HFF-Myc (cell line): ENCODE results near the gene BTRC.
"Not testable (repeated sequence)": the region's sequence is repeated elsewhere in the genome, so short reads cannot be mapped to it uniquely, and the experiment has no call there.

Experiments
- DNase-seq: peaks from one replicate; pipeline ENCODE4 v3.0.0-alpha.2; 2011; ENCODE audit warnings: low read depth; ENCODE audit errors: extremely low read depth
- H3K4me3 ChIP-seq: replicated peaks from 2 replicates; pipeline ENCODE4 v1.5.1; 2011; ENCODE audit warnings: low read depth, mild to moderate bottlenecking, control low read depth, low read length
- CTCF ChIP-seq: IDR thresholded peaks from 2 replicates; pipeline ENCODE4 v1.5.1; 2012; ENCODE audit warnings: mild to moderate bottlenecking, low read depth, low read length, control low read depth; ENCODE audit errors: missing control alignments

BTRC gene

GRCh38 chr10:101330631-101331225 lies 23.2 kb upstream of the BTRC start:
- no peak overlapping the region for H3K4me3 ChIP-seq
- TF ChIP-seq CTCF, result no peak
- DNase-seq, result no peak

GRCh38 chr10:101331956-101332355 lies 22.0 kb upstream of the BTRC start:
- no peak overlapping the region for H3K4me3 ChIP-seq
- no peak for TF ChIP-seq CTCF
- no peak for DNase-seq

GRCh38 chr10:101334259-101334658 lies 19.7 kb upstream of the BTRC start:
- not testable (repeated sequence) for H3K4me3 ChIP-seq, DNase-seq

GRCh38 chr10:101336382-101336781 lies 17.6 kb upstream of the BTRC start:
- H3K4me3 ChIP-seq, result no peak overlapping the region
- TF ChIP-seq CTCF, result no peak
- no peak for DNase-seq

- DNase-seq, result no peak
- no peak overlapping the region for H3K4me3 ChIP-seq
- TF ChIP-seq CTCF, result no peak
These were observed 16.1 kb upstream of the BTRC start for GRCh38 chr10:101337836-101338235.

- DNase-seq, result no peak
- H3K4me3 ChIP-seq, result no peak overlapping the region
- TF ChIP-seq CTCF, result no peak
These were observed 12.5 kb upstream of the BTRC start for GRCh38 chr10:101341438-101341837.

- no peak overlapping the region for H3K4me3 ChIP-seq
- no peak for DNase-seq
- TF ChIP-seq CTCF, result no peak
These were observed 7.8 kb upstream of the BTRC start for GRCh38 chr10:101346177-101346576.
